Keratinocyte (primary cell): ENCODE results near the gene DDX41. TPM values are rescaled to one million over a fixed set of nuclear protein-coding genes. Genes with fewer than 3 reads are reported as not detected.

Experiments
- DNase-seq: peaks from one replicate; pipeline ENCODE4 v3.0.0-alpha.2; 2011; ENCODE audit warnings: low read depth, missing footprints, low spot score
- FAIRE-seq: peaks from 2 replicates; lab custom pipeline; 2011; peaks lifted over from hg19 to GRCh38; lab: Jason Lieb, UNC
- H2AFZ ChIP-seq: 2 replicates; pipeline ENCODE4 v1.6.0; 2012; ENCODE audit warnings: low read length, control low read depth, inconsistent platforms; ENCODE audit not compliant: control insufficient read depth
- H3K27ac ChIP-seq: 2 replicates; pipeline ENCODE4 v1.5.1; 2011; ENCODE audit warnings: low read length; ENCODE audit not compliant: control insufficient read depth, insufficient read depth
- H3K27me3 ChIP-seq: 3 replicates; pipeline ENCODE4 v1.6.0; 2011; ENCODE audit warnings: low read length; ENCODE audit not compliant: control insufficient read depth, insufficient read depth; ENCODE audit errors: extremely low read depth
- H3K36me3 ChIP-seq, 2 experiments: 2 replicates in 1 of 2; 3 replicates in 1 of 2; pipeline ENCODE4 v1.5.1; 2011; ENCODE audit warnings: low read length in 2 of 2, mild to moderate bottlenecking in 1 of 2; ENCODE audit not compliant: control insufficient read depth in 2 of 2, insufficient read depth in 2 of 2; ENCODE audit errors: extremely low read depth in 1 of 2
- H3K4me1 ChIP-seq: 3 replicates; pipeline ENCODE4 v1.5.1; 2011; ENCODE audit warnings: low read length; ENCODE audit not compliant: control insufficient read depth, insufficient read depth; ENCODE audit errors: extremely low read depth
- H3K4me2 ChIP-seq: 3 replicates; pipeline ENCODE4 v1.6.0; 2011; ENCODE audit warnings: low read depth, low read length; ENCODE audit not compliant: control insufficient read depth, insufficient read depth; ENCODE audit errors: extremely low read depth
- H3K4me3 ChIP-seq, 3 experiments: fragments of 200-600 bp in 1 of 3; sonication (generic) in 1 of 3; 2 replicates in 2 of 3; 3 replicates in 1 of 3; pipeline ENCODE4 v1.5.1; 2011 to 2016; ENCODE audit warnings: low read length in 3 of 3, mild to moderate bottlenecking in 3 of 3, control low read depth in 2 of 3, inconsistent platforms in 1 of 3, low read depth in 1 of 3, mixed read lengths in 1 of 3, mixed run types in 1 of 3, moderate library complexity in 1 of 3; ENCODE audit not compliant: control insufficient read depth in 2 of 3, insufficient read depth in 2 of 3; ENCODE audit errors: extremely low read depth in 1 of 3
- H3K79me2 ChIP-seq: 2 replicates; pipeline ENCODE4 v1.6.0; 2012; ENCODE audit warnings: low read length; ENCODE audit not compliant: control insufficient read depth, insufficient read depth
- H3K9ac ChIP-seq: 3 replicates; pipeline ENCODE4 v1.6.0; 2011; ENCODE audit warnings: low read length; ENCODE audit not compliant: control insufficient read depth, insufficient read depth; ENCODE audit errors: extremely low read depth
- H3K9me1 ChIP-seq: 3 replicates; pipeline ENCODE4 v1.6.0; 2011; ENCODE audit warnings: low read length; ENCODE audit not compliant: control insufficient read depth, insufficient read depth; ENCODE audit errors: extremely low read depth
- H3K9me3 ChIP-seq: 2 replicates; pipeline ENCODE4 v1.5.1; 2012; ENCODE audit warnings: low read depth, low read length; ENCODE audit not compliant: control insufficient read depth
- H4K20me1 ChIP-seq: 3 replicates; pipeline ENCODE4 v1.6.0; 2011; ENCODE audit warnings: low read length; ENCODE audit not compliant: control insufficient read depth, insufficient read depth; ENCODE audit errors: extremely low read depth
- EZH2 ChIP-seq: IDR thresholded peaks from one replicate; pipeline ENCODE4 v1.6.1; 2012; ENCODE audit warnings: inconsistent platforms, mild to moderate bottlenecking, low read length, moderate library complexity
- dilution Hi-C: fragments of 300-500 bp; cut with MboI; formaldehyde crosslinking; loops from one replicate; pipeline ENCODE4 v1.7.0; 2020; ENCODE audit warnings: low sequenced_read_pairs; ENCODE audit not compliant: extremely low pct_ligation_motif_present
- polyA plus RNA-seq, 5 experiments: library from polyadenylated mRNA; depleted of rRNA in 3 of 5; stranded (reverse) in 3 of 5; stranded (forward) in 1 of 5; unstranded in 1 of 5; fragments of >200 nt; gene quantifications; 1 replicate in 1 of 5; 2 replicates in 3 of 5; 3 replicates in 1 of 5; pipeline versions ENCODE4 v1.2.1 to v1.2.3, GENCODE V29; 2011 to 2012; ENCODE audit warnings: missing spikeins in 2 of 5, low read depth in 1 of 5, low replicate concordance in 1 of 5
- TF ChIP-seq, protein P1 (sequence below), 3 experiments: IDR thresholded peaks in 1 of 3; conservative IDR thresholded peaks in 1 of 3; optimal IDR thresholded peaks in 1 of 3; 2 replicates in 2 of 3; 3 replicates in 1 of 3; pipeline versions ENCODE3 to v1.5.1; 2011; ENCODE audit warnings: low read length in 3 of 3, mild to moderate bottlenecking in 3 of 3, moderate library complexity in 2 of 3, control low read depth in 1 of 3, inconsistent platforms in 1 of 3; ENCODE audit not compliant: insufficient read depth in 2 of 3; ENCODE audit errors: extremely low read depth in 1 of 3

The DDX41 gene
- polyA plus RNA-seq, 1 donor (not counting 4 experiments of a cell fraction or from before 2014, with no cell fraction given) = 71.3 TPM

- Histone ChIP-seq H3K9me3 (no peaks in the 10 kb centered on the region), H3K4me2 (no peak overlapping the region), H3K36me3 (peaks cover 23 to 27% of the 10 kb centered on the region in 2 experiments), H3K79me2 (no peaks in the 10 kb centered on the region), H3K9ac (no peak overlapping the region), H2AFZ (no peak overlapping the region), H3K4me1 (peaks cover 11% of the 10 kb centered on the region), H4K20me1 (no peaks in the 10 kb centered on the region), H3K27ac (no peak overlapping the region), H3K27me3 (no peaks in the 10 kb centered on the region), H3K9me1 (no peaks in the 10 kb centered on the region), H3K4me3 (no peak overlapping the region)
- TF ChIP-seq, protein P1, sequence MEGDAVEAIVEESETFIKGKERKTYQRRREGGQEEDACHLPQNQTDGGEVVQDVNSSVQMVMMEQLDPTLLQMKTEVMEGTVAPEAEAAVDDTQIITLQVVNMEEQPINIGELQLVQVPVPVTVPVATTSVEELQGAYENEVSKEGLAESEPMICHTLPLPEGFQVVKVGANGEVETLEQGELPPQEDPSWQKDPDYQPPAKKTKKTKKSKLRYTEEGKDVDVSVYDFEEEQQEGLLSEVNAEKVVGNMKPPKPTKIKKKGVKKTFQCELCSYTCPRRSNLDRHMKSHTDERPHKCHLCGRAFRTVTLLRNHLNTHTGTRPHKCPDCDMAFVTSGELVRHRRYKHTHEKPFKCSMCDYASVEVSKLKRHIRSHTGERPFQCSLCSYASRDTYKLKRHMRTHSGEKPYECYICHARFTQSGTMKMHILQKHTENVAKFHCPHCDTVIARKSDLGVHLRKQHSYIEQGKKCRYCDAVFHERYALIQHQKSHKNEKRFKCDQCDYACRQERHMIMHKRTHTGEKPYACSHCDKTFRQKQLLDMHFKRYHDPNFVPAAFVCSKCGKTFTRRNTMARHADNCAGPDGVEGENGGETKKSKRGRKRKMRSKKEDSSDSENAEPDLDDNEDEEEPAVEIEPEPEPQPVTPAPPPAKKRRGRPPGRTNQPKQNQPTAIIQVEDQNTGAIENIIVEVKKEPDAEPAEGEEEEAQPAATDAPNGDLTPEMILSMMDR (optimal IDR thresholded peaks at IDR 0.05 in 1 of 3, IDR thresholded peaks at IDR 0.05 in 1 of 3, conservative IDR thresholded peaks at IDR 0.05 in 1 of 3; ENCODE audit: extremely low read depth in 1 of 3, insufficient read depth in 2 of 3, low read length in 3 of 3) = no peak
- no peak for TF ChIP-seq EZH2
- FAIRE-seq (no peak), DNase-seq (no peak)
- dilution Hi-C loops = no loop called here
Observed at GRCh38 chr5:177482359-177482795, 34.4 kb downstream of the DDX41 start.

- Histone ChIP-seq H3K9ac (no peak overlapping the region), H3K9me3 (no peaks in the 10 kb centered on the region), H3K27me3 (no peaks in the 10 kb centered on the region), H4K20me1 (no peaks in the 10 kb centered on the region), H3K4me1 (peaks cover 11% of the 10 kb centered on the region), H3K36me3 (peaks cover 11 to 12% of the 10 kb centered on the region in 2 experiments), H2AFZ (no peak overlapping the region), H3K79me2 (no peaks in the 10 kb centered on the region), H3K4me3 (no peak overlapping the region), H3K4me2 (no peak overlapping the region), H3K27ac (no peak overlapping the region), H3K9me1 (no peaks in the 10 kb centered on the region)
- FAIRE-seq (no peak), DNase-seq (no peak)
- TF ChIP-seq, protein P1 (optimal IDR thresholded peaks at IDR 0.05 in 1 of 3, IDR thresholded peaks at IDR 0.05 in 1 of 3, conservative IDR thresholded peaks at IDR 0.05 in 1 of 3; ENCODE audit: extremely low read depth in 1 of 3, insufficient read depth in 2 of 3, low read length in 3 of 3) = no peak
- TF ChIP-seq EZH2 = no peak
- dilution Hi-C loops = no loop called here
Observed at GRCh38 chr5:177479774-177480173, 37.0 kb downstream of the DDX41 start.
